HepG2 (cell line): ENCODE measurements around the gene ZP2. TPM values are rescaled to one million over a fixed set of nuclear protein-coding genes. Genes with fewer than 3 reads are reported as not detected.
A peak's percentile ranks its signal among the peaks of the same experiment; 100 is the strongest.

ENCODE experiments used
- ELF3 ChIP-seq: IDR thresholded peaks from 2 replicates; pipeline ENCODE4 v1.6.1; 2016; ENCODE audit warnings: missing genetic modification reagents, missing compliant biosample characterization
- FOXA1 ChIP-seq, 2 experiments: fragments of 450-650 bp in 1 of 2; sonication (generic) in 1 of 2; formaldehyde crosslinking in 1 of 2; IDR thresholded peaks; 2 replicates each; pipeline versions ENCODE4 v1.4.0 to v1.6.1; 2016 to 2020; ENCODE audit warnings: missing genetic modification reagents in 1 of 2
- HDAC2 ChIP-seq: sonication (generic); formaldehyde crosslinking; IDR thresholded peaks from 2 replicates; pipeline ENCODE4 v1.4.0; 2020; ENCODE audit warnings: missing genetic modification reagents
- KAT7 ChIP-seq: IDR thresholded peaks from 2 replicates; pipeline ENCODE4 v1.6.1; 2018; ENCODE audit warnings: borderline replicate concordance, missing compliant biosample characterization
- MAF1 ChIP-seq: sonication (generic); formaldehyde crosslinking; IDR thresholded peaks from 2 replicates; pipeline ENCODE4 v1.5.0; 2020; ENCODE audit warnings: missing genetic modification reagents, borderline replicate concordance
- MBNL3 ChIP-seq: fragments of 250-450 bp; sonication (Bioruptor Pico); conservative IDR thresholded peaks from 2 replicates; pipeline ENCODE4 v1.8.0; 2022; ENCODE audit warnings: mild to moderate bottlenecking, inconsistent platforms
- MEIS1 ChIP-seq: sonication (generic); formaldehyde crosslinking; IDR thresholded peaks from 2 replicates; pipeline ENCODE4 v1.9.0; 2021; ENCODE audit warnings: mild to moderate bottlenecking, missing genetic modification reagents, moderate library complexity, borderline replicate concordance
- SIN3A ChIP-seq: IDR thresholded peaks from 2 replicates; pipeline ENCODE4 v1.6.1; 2011; ENCODE audit warnings: low read depth, mild to moderate bottlenecking, control low read depth, low read length, borderline replicate concordance
- SMARCE1 ChIP-seq: fragments of 450-650 bp; IDR thresholded peaks from 2 replicates; pipeline ENCODE4 v1.6.1; 2017; ENCODE audit warnings: borderline replicate concordance
- SMC3 ChIP-seq: IDR thresholded peaks from 2 replicates; pipeline ENCODE4 v1.6.1; 2011; ENCODE audit warnings: low read length, improper control_type of control experiment
- STAG1 ChIP-seq: sonication (generic); formaldehyde crosslinking; IDR thresholded peaks from 2 replicates; pipeline ENCODE4 v1.4.0; 2020; ENCODE audit warnings: missing genetic modification reagents
- THYN1 ChIP-seq: sonication (generic); formaldehyde crosslinking; IDR thresholded peaks from 2 replicates; pipeline ENCODE4 v1.8.1; 2023; ENCODE audit warnings: low read depth, mild to moderate bottlenecking, moderate library complexity, missing genetic modification reagents, borderline replicate concordance
- ZFP1 ChIP-seq: IDR thresholded peaks from 2 replicates; pipeline ENCODE4 v1.6.1; 2016
- ZFYVE20 ChIP-seq: sonication (generic); formaldehyde crosslinking; IDR thresholded peaks from 2 replicates; pipeline ENCODE4 v1.8.0; 2023; ENCODE audit warnings: low read depth, mild to moderate bottlenecking, moderate library complexity, missing genetic modification reagents, borderline replicate concordance
- ZNF121 ChIP-seq: sonication (generic); formaldehyde crosslinking; IDR thresholded peaks from 2 replicates; pipeline ENCODE4 v1.5.0; 2020; ENCODE audit warnings: mild to moderate bottlenecking, missing genetic modification reagents
- ZNF747 ChIP-seq: sonication (generic); formaldehyde crosslinking; IDR thresholded peaks from 2 replicates; pipeline ENCODE4 v1.8.1; 2023; ENCODE audit warnings: missing genetic modification reagents, mild to moderate bottlenecking, borderline replicate concordance
- polyA plus RNA-seq, 8 experiments: library from polyadenylated mRNA; depleted of rRNA in 3 of 8; stranded (reverse) in 7 of 8; unstranded in 1 of 8; fragments of >200 nt; fragmentation: Illumina TruSeq in 4 of 8; extraction: Trizol in 4 of 8; gene quantifications; 2 replicates each; pipeline versions ENCODE4 v1.2.1 to v1.2.3, GENCODE V29; 2011 to 2016; ENCODE audit warnings: low read depth in 4 of 8, missing spikeins in 1 of 8, mixed read lengths in 1 of 8; ENCODE audit not compliant: insufficient read depth in 1 of 8
- total RNA-seq, 5 experiments: library from RNA; depleted of rRNA; stranded (reverse); fragments of >200 nt; fragmentation: Illumina TruSeq; extraction: Trizol; gene quantifications; 2 replicates each; pipeline ENCODE4 v1.2.3, GENCODE V29; 2016; ENCODE audit warnings: low read depth in 1 of 5
- TF ChIP-seq, protein P1 (sequence below), 2 experiments: sonication (generic) in 1 of 2; formaldehyde crosslinking in 1 of 2; IDR thresholded peaks; 2 replicates each; pipeline versions ENCODE4 v1.5.1 to v1.6.1; 2011 to 2020; ENCODE audit warnings: borderline replicate concordance in 1 of 2, low read depth in 1 of 2, low read length in 1 of 2, mild to moderate bottlenecking in 1 of 2, missing genetic modification reagents in 1 of 2, moderate library complexity in 1 of 2
- TF ChIP-seq, protein P2 (sequence below): sonication (generic); formaldehyde crosslinking; IDR thresholded peaks from 2 replicates; pipeline ENCODE4 v1.4.0; 2020; ENCODE audit warnings: missing genetic modification reagents, mild to moderate bottlenecking, borderline replicate concordance
- TF ChIP-seq, protein P3 (sequence below): sonication (generic); formaldehyde crosslinking; IDR thresholded peaks from 2 replicates; pipeline ENCODE4 v1.4.0; 2020; ENCODE audit warnings: mild to moderate bottlenecking, missing genetic modification reagents
- TF ChIP-seq, protein P4 (sequence below): sonication (generic); formaldehyde crosslinking; IDR thresholded peaks from 2 replicates; pipeline ENCODE4 v1.4.0; 2020; ENCODE audit warnings: missing genetic modification reagents
- TF ChIP-seq, protein P5 (sequence below): sonication (generic); formaldehyde crosslinking; IDR thresholded peaks from 2 replicates; pipeline ENCODE4 v1.5.0; 2020; ENCODE audit warnings: missing genetic modification reagents

Gene ZP2
- total and polyA plus RNA-seq, 2 of the 13 experiments (the other 11 are each of a cell fraction or from before 2014, with no cell fraction given): not detected

DNA sequence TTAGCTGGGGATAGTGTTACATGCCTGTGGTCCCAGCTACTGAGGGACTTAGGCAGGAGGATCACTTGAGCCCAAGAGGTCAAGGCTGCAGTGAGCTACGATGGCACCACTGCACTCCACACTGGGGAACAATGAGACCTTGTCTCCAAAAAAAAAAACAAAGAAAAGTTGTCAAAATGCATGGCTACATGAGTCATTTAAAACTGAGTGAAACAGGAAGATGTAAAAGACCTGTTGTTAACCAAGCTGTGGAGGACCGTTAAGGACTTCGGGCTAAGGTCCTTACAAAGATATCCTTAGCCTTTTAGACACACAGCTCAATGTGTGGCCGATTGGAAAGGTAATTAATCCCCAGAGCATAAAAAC, 25.1 kb downstream of the ZP2 start (continued):
- TF ChIP-seq, protein P1, sequence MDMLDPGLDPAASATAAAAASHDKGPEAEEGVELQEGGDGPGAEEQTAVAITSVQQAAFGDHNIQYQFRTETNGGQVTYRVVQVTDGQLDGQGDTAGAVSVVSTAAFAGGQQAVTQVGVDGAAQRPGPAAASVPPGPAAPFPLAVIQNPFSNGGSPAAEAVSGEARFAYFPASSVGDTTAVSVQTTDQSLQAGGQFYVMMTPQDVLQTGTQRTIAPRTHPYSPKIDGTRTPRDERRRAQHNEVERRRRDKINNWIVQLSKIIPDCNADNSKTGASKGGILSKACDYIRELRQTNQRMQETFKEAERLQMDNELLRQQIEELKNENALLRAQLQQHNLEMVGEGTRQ (IDR thresholded peaks at IDR 0.05; ENCODE audit: low read depth, low read length): no peak
- TF ChIP-seq, protein P1 (CRISPR knock-in tag; IDR thresholded peaks at IDR 0.05; ENCODE audit: borderline replicate concordance): no peak
- no peak for TF ChIP-seq MAF1
- peak; percentile 89 for TF ChIP-seq ELF3 (CRISPR knock-in tag)
- TF ChIP-seq ZFP1: no peak
- TF ChIP-seq HDAC2 (CRISPR knock-in tag): peak; percentile 81
- 0 out of 2 replicates have a peak, but pooled peaks have one; percentile 28 for TF ChIP-seq SIN3A
- TF ChIP-seq MBNL3: no peak
- TF ChIP-seq, protein P2, sequence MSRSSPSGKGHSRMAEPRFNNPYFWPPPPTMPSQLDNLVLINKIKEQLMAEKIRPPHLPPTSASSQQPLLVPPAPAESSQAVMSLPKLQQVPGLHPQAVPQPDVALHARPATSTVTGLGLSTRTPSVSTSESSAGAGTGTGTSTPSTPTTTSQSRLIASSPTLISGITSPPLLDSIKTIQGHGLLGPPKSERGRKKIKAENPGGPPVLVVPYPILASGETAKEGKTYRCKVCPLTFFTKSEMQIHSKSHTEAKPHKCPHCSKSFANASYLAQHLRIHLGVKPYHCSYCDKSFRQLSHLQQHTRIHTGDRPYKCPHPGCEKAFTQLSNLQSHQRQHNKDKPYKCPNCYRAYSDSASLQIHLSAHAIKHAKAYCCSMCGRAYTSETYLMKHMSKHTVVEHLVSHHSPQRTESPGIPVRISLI (CRISPR knock-in tag): peak; percentile 99
- TF ChIP-seq, protein P3, sequence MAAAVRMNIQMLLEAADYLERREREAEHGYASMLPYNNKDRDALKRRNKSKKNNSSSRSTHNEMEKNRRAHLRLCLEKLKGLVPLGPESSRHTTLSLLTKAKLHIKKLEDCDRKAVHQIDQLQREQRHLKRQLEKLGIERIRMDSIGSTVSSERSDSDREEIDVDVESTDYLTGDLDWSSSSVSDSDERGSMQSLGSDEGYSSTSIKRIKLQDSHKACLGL: no peak
- TF ChIP-seq FOXA1 (IDR thresholded peaks at IDR 0.05): no peak
- peak; percentile 35; the same call in 1 of the 2 replicates for TF ChIP-seq FOXA1 (CRISPR knock-in tag; IDR thresholded peaks at IDR 0.05)
- TF ChIP-seq ZFYVE20 (CRISPR knock-in tag): no peak
- TF ChIP-seq THYN1 (CRISPR knock-in tag): no peak
- TF ChIP-seq ZNF121 (CRISPR knock-in tag): peak; percentile 58
- no peak for TF ChIP-seq MEIS1
- TF ChIP-seq SMC3: 0 out of 2 replicates have a peak, but pooled peaks have one; percentile 16
- TF ChIP-seq KAT7 (CRISPR knock-in tag): no peak
- TF ChIP-seq, protein P4, sequence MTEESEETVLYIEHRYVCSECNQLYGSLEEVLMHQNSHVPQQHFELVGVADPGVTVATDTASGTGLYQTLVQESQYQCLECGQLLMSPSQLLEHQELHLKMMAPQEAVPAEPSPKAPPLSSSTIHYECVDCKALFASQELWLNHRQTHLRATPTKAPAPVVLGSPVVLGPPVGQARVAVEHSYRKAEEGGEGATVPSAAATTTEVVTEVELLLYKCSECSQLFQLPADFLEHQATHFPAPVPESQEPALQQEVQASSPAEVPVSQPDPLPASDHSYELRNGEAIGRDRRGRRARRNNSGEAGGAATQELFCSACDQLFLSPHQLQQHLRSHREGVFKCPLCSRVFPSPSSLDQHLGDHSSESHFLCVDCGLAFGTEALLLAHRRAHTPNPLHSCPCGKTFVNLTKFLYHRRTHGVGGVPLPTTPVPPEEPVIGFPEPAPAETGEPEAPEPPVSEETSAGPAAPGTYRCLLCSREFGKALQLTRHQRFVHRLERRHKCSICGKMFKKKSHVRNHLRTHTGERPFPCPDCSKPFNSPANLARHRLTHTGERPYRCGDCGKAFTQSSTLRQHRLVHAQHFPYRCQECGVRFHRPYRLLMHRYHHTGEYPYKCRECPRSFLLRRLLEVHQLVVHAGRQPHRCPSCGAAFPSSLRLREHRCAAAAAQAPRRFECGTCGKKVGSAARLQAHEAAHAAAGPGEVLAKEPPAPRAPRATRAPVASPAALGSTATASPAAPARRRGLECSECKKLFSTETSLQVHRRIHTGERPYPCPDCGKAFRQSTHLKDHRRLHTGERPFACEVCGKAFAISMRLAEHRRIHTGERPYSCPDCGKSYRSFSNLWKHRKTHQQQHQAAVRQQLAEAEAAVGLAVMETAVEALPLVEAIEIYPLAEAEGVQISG (CRISPR knock-in tag): no peak
- peak; percentile 34; the same call in 1 of the 2 replicates for TF ChIP-seq STAG1 (CRISPR knock-in tag)
- TF ChIP-seq, protein P5, sequence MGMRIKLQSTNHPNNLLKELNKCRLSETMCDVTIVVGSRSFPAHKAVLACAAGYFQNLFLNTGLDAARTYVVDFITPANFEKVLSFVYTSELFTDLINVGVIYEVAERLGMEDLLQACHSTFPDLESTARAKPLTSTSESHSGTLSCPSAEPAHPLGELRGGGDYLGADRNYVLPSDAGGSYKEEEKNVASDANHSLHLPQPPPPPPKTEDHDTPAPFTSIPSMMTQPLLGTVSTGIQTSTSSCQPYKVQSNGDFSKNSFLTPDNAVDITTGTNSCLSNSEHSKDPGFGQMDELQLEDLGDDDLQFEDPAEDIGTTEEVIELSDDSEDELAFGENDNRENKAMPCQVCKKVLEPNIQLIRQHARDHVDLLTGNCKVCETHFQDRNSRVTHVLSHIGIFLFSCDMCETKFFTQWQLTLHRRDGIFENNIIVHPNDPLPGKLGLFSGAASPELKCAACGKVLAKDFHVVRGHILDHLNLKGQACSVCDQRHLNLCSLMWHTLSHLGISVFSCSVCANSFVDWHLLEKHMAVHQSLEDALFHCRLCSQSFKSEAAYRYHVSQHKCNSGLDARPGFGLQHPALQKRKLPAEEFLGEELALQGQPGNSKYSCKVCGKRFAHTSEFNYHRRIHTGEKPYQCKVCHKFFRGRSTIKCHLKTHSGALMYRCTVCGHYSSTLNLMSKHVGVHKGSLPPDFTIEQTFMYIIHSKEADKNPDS (CRISPR knock-in tag): no peak
- TF ChIP-seq ZNF747 (CRISPR knock-in tag): no peak
- TF ChIP-seq SMARCE1: no peak
